Stimulated activated CD4-positive, alpha-beta T cell treated with anti-CD3 and anti-CD28 coated beads, Interleukin-1b, Interleukin-23, amount 100 ng/mL, for 1 hour (primary cell): ENCODE measurements around the gene FBXL17.

Source experiments
- DNase-seq, 2 donors: peaks; one replicate each; pipeline ENCODE4 v3.0.0-alpha.2; 2020; ENCODE audit warnings: low read depth in 2 of 2

The FBXL17 gene

GRCh38 chr5:108373426-108373825 is 8.5 kb downstream of the FBXL17 start:
- no peak for DNase-seq

- DNase-seq, result no peak
Observed at GRCh38 chr5:108372369-108372768, 9.5 kb downstream of the FBXL17 start.

- no peak for DNase-seq
Observed at GRCh38 chr5:108371263-108371662, 10.6 kb downstream of the FBXL17 start.

GRCh38 chr5:108369167-108369566 is 12.7 kb downstream of the FBXL17 start:
- DNase-seq, result no peak

- DNase-seq, result no peak
Observed at GRCh38 chr5:108367679-108368334, 14.1 kb downstream of the FBXL17 start.

- no peak for DNase-seq
Observed at GRCh38 chr5:108366500-108366899, 15.4 kb downstream of the FBXL17 start.

- DNase-seq, result no peak
Observed at GRCh38 chr5:108361771-108362170, 20.1 kb downstream of the FBXL17 start.

- no peak for DNase-seq
Observed at GRCh38 chr5:108361239-108361638, 20.7 kb downstream of the FBXL17 start.

GRCh38 chr5:108360280-108360679 is 21.6 kb downstream of the FBXL17 start:
- DNase-seq, result no peak

GRCh38 chr5:108356286-108356685 is 25.6 kb downstream of the FBXL17 start:
- no peak for DNase-seq

- no peak for DNase-seq
Observed at GRCh38 chr5:108353087-108353486, 28.8 kb downstream of the FBXL17 start.

- DNase-seq, result no peak
Observed at GRCh38 chr5:108345541-108346171, 36.2 kb downstream of the FBXL17 start.

- DNase-seq, result no peak
Observed at GRCh38 chr5:108344103-108344822, 37.6 kb downstream of the FBXL17 start.

GRCh38 chr5:108341866-108342265 is 40.0 kb downstream of the FBXL17 start:
- DNase-seq, result no peak

GRCh38 chr5:108340131-108340530 is 41.8 kb downstream of the FBXL17 start:
- DNase-seq, result no peak

- DNase-seq, result no peak
Observed at GRCh38 chr5:108339220-108339619, 42.7 kb downstream of the FBXL17 start.

GRCh38 chr5:108334225-108334624 is 47.7 kb downstream of the FBXL17 start:
- no peak for DNase-seq

- no peak for DNase-seq
Observed at GRCh38 chr5:108326982-108327381, 54.9 kb downstream of the FBXL17 start.

- DNase-seq, result no peak
Observed at GRCh38 chr5:108324886-108325285, 57.0 kb downstream of the FBXL17 start.

GRCh38 chr5:108321341-108321740 is 60.6 kb downstream of the FBXL17 start:
- DNase-seq, result no peak

- DNase-seq, result no peak
Observed at GRCh38 chr5:108320231-108320630, 61.7 kb downstream of the FBXL17 start.

GRCh38 chr5:108315829-108316228 is 66.1 kb downstream of the FBXL17 start:
- DNase-seq, result no peak

GRCh38 chr5:108312258-108312657 is 69.6 kb downstream of the FBXL17 start:
- no peak for DNase-seq
